Measurements from ENCODE around the gene P2RX5. TPM values are rescaled to one million over a fixed set of nuclear protein-coding genes. Genes with fewer than 3 reads are reported as not detected.
A peak's percentile ranks its signal among the peaks of the same experiment; 100 is the strongest.
"Not testable (repeated sequence)": the region's sequence is repeated elsewhere in the genome, so short reads cannot be mapped to it uniquely, and the experiment has no call there.

P2RX5 gene
- total RNA-seq, 2 experiments from 2014 or later: 45.2 to 47.4 TPM

DNA sequence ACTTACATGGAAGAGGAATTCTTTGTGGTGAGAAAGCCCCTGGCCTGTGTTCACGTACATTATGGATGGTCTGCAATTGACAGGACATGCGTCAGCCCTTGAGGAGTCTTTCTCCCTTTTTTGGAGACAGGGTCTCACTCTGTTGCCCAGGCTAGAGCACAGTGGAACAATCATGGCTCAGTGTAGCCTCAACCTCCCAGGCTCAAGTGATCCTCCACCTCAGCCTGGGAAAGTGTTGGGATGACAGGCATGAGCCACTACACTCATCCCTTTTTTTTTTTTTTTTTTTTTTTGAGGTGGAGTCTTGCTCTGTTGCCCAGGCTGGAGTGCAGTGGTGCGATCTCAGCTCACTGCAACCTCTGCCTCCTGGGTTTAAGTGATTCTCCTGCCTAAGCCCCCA is 32.1 kb upstream of the P2RX5 start:
- Mint-ChIP-seq H3K4me1 (ENCODE audit: low read depth) (peaks cover 24% of the 10 kb centered on the region), H3K36me3 (ENCODE audit: low read depth) (peaks cover 36% of the 10 kb centered on the region)
- H3K4me3 Mint-ChIP-seq; H3K27ac Mint-ChIP-seq; H3K9me3 Mint-ChIP-seq; H3K27me3 Mint-ChIP-seq (ENCODE audit: low read depth); DNase-seq: not testable (repeated sequence)
- intact Hi-C loops (cut with micrococcal nuclease): loop anchor here (10.0 kb wide), 1 partner anchor 417 kb away; the partner anchor contains the start of genes CYB5D2 and ZZEF1
- CTCF ChIA-PET: interaction anchor here (1.8 to 3.5 kb wide), 2 partner anchors 10 to 45 kb away, joined by 5 to 19 read pairs; no protein-coding TSS in a partner anchor

DNA sequence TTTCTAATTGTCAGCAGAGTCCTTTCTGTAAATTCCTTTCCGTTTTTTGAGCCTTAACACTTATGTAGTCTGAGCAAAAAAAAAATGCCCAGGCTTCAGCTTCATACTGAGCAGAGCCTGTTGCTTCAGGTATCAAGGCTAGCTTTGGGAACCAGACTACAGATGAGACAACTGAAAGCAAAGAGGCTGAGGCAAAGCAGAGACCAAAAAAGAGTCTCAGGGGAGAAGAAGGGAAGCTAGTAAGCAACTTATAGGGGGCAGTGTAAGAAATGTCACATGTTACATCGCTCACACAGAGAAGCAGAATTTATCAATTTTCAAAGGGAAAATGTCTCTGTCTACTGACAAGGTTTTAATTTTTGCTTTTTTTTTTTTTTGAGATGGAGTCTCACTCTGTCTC is 31.1 kb upstream of the P2RX5 start:
- DNase-seq: no peak
- intact Hi-C loops (cut with micrococcal nuclease): loop anchor here (10.0 kb wide), 1 partner anchor 418 kb away; the partner anchor contains the start of genes CYB5D2 and ZZEF1
- H3K4me3 Mint-ChIP-seq: no peak overlapping the region
- peaks cover 31% of the 10 kb centered on the region for H3K4me1 Mint-ChIP-seq (ENCODE audit: low read depth)
- peaks cover 42% of the 10 kb centered on the region for H3K36me3 Mint-ChIP-seq (ENCODE audit: low read depth)
- no peaks in the 10 kb centered on the region for H3K27me3 Mint-ChIP-seq (ENCODE audit: low read depth)
- H3K27ac Mint-ChIP-seq: no peak overlapping the region
- CTCF ChIA-PET: interaction anchor here (1.8 to 3.5 kb wide), 2 partner anchors 11 to 44 kb away, joined by 5 to 19 read pairs; no protein-coding TSS in a partner anchor
- H3K9me3 Mint-ChIP-seq: no peaks in the 10 kb centered on the region

DNA sequence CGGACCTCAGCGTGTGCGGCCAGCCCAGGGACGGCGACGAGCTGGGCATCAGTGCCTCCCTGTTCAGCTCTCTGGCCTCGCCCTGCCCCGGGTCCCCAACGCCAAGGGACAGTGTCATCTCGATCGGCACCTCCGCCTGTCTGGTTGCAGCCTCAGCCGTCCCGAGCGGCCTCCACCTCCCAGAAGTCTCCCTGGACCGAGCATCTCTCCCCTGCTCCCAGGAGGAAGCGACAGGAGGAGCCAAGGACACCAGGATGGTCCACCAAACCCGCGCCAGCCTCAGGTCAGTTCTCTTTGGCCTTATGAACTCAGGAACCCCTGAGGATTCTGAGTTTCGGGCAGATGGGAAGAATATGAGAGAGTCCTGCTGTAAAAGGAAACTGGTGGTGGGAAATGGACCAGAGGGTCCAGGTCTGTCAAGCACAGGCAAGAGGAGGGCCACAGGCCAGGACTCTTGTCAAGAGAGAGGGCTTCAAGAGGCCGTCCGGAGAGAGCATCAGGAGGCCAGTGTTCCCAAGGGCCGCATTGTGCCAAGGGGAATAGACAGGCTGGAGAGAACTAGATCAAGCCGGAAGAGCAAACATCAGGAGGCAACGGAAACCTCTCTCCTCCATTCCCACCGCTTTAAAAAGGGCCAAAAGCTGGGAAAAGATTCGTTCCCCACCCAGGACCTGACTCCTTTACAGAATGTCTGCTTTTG is 28.6 kb upstream of the P2RX5 start:
- H3K4me3 Mint-ChIP-seq: peak overlapping the region; percentile 93
- no peak for DNase-seq
- CTCF ChIA-PET: interaction anchor here (0.5 to 4.3 kb wide), 4 partner anchors 13 to 419 kb away, joined by 3 to 35 read pairs (median 4); no protein-coding TSS in a partner anchor
- intact Hi-C loops (cut with micrococcal nuclease): loop anchor here (10.0 kb wide), 1 partner anchor 420 kb away; the partner anchor contains the start of genes CYB5D2 and ZZEF1
- H3K9me3 Mint-ChIP-seq: no peaks in the 10 kb centered on the region
- H3K4me1 Mint-ChIP-seq (ENCODE audit: low read depth): peaks cover 54% of the 10 kb centered on the region
- peak overlapping the region; percentile 61 for H3K27ac Mint-ChIP-seq
- no peaks in the 10 kb centered on the region for H3K27me3 Mint-ChIP-seq (ENCODE audit: low read depth)
- peaks cover 63% of the 10 kb centered on the region for H3K36me3 Mint-ChIP-seq (ENCODE audit: low read depth)

DNA sequence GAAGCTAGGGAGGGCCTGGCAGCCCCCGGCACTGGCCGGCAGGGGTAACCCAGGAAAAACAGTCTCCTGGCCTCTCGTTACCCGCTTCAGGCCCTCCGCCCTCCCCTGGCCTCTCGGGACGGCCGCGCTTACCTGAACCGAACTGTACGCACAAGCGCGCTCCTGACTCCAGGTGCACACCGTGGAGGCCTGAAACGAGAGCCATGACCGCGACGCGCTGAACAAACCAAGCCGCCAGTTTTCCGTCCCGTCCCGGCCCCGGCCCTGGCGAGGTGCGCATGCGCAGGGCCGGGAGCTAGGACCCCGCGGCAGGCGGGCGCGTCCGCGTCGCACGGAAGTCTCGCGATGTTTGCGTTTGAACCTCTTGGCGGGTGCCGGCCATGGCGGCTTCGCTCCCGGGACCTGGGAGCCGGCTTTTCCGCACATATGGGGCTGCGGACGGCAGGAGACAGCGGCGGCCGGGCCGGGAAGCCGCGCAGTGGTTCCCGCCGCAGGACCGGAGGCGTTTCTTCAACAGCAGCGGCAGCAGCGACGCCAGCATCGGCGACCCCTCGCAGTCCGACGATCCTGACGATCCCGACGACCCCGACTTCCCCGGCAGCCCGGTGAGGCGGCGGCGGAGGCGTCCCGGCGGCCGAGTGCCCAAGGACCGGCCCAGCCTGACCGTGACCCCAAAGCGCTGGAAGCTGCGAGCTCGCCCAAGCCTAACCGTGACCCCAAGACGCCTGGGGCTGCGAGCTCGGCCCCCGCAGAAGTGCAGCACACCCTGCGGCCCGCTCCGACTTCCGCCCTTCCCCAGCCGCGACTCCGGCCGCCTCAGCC is 27.8 kb upstream of the P2RX5 start, which contains the start of gene HASPIN:
Gene HASPIN, plus strand, starts transcription at position 348 of the 822 bp plus-strand sequence. Its CDS starts 33 bp downstream, at position 381.
- H3K4me1 Mint-ChIP-seq (ENCODE audit: low read depth): peaks cover 57% of the 10 kb centered on the region
- peaks cover 62% of the 10 kb centered on the region for H3K36me3 Mint-ChIP-seq (ENCODE audit: low read depth)

DNA sequence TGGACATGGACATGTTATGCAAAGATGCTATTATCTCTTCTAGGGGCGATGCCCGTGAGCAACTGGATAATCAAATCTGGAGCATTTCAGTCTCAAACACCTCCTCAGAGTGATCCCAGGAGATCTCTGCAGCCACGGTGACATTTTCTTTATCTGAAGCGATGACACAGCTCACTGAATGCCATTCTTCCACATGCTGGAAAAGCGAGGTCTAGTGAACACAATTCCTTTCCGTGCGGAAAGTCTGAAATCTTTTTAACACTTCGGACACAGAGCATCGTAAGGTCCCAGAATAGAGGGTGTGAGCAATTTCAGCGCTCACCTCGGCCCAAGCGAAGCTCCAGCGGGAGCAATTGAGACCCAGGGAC is 27.2 kb upstream of the P2RX5 start:
- Mint-ChIP-seq H3K4me1 (ENCODE audit: low read depth) (peaks cover 63% of the 10 kb centered on the region), H3K9me3 (no peaks in the 10 kb centered on the region)
- no peak for DNase-seq

More for the DNA sequence above, 27.8 kb upstream of the P2RX5 start, which contains the start of gene HASPIN:
- intact Hi-C loops (cut with micrococcal nuclease): loop anchor here (1.0 to 10.0 kb wide), 5 partner anchors 12 to 421 kb away; partner anchors contain the start of genes CYB5D2, EMC6, P2RX5 and TAX1BP3
- DNase-seq: peak; percentile 94
- no peaks in the 10 kb centered on the region for H3K9me3 Mint-ChIP-seq
- no peaks in the 10 kb centered on the region for H3K27me3 Mint-ChIP-seq (ENCODE audit: low read depth)
- peak within 1 kb of the TSS; percentile 93 for H3K4me3 Mint-ChIP-seq
- peak within 1 kb of the TSS; percentile 89 for H3K27ac Mint-ChIP-seq
- CTCF ChIA-PET: interaction anchor here (0.5 to 4.3 kb wide), 9 partner anchors 11 to 420 kb away, joined by 3 to 35 read pairs (median 4); no protein-coding TSS in a partner anchor

DNA sequence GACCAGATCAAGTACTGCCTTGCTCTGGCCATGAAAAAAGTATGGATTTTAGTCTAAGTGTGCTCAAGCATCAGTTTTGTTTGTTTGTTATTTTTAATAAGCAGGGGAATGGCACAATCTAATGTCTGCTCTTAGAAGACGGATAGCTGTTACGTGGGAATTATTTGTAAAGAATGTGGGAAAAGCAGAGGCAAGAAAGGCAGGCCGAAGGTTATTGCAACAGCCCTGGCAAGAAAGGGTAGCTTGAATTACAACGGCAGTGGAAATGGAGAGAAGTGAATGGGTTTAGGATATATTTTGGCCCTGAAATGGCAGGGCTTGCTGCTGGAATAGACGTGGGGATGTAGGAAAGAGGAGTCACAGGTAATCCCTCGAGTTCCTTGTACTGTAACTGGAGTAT is 26.8 kb upstream of the P2RX5 start:
- DNase-seq: no peak
- Mint-ChIP-seq H3K36me3 (ENCODE audit: low read depth) (peaks cover 66% of the 10 kb centered on the region), H3K4me3 (peak overlapping the region; percentile 93), H3K9me3 (no peaks in the 10 kb centered on the region), H3K27me3 (ENCODE audit: low read depth) (no peaks in the 10 kb centered on the region), H3K4me1 (ENCODE audit: low read depth) (peaks cover 64% of the 10 kb centered on the region), H3K27ac (peak overlapping the region; percentile 89)
- intact Hi-C loops (cut with micrococcal nuclease): loop anchor here (1.0 to 10.0 kb wide), 5 partner anchors 11 to 422 kb away; partner anchors contain the start of genes CYB5D2, EMC6, P2RX5 and TAX1BP3
- CTCF ChIA-PET: interaction anchor here (0.9 to 4.3 kb wide), 9 partner anchors 10 to 105 kb away, joined by 3 to 35 read pairs (median 4); no protein-coding TSS in a partner anchor

More for the DNA sequence above, 27.2 kb upstream of the P2RX5 start:
- H3K4me3 Mint-ChIP-seq: peak overlapping the region; percentile 93
- peak overlapping the region; percentile 89 for H3K27ac Mint-ChIP-seq
- peaks cover 67% of the 10 kb centered on the region for H3K36me3 Mint-ChIP-seq (ENCODE audit: low read depth)
- no peaks in the 10 kb centered on the region for H3K27me3 Mint-ChIP-seq (ENCODE audit: low read depth)
- intact Hi-C loops (cut with micrococcal nuclease): loop anchor here (1.0 to 10.0 kb wide), 5 partner anchors 12 to 422 kb away; partner anchors contain the start of genes CYB5D2, EMC6, P2RX5 and TAX1BP3
- CTCF ChIA-PET: interaction anchor here (1.0 to 4.3 kb wide), 9 partner anchors 10 to 105 kb away, joined by 3 to 35 read pairs (median 4); no protein-coding TSS in a partner anchor

DNA sequence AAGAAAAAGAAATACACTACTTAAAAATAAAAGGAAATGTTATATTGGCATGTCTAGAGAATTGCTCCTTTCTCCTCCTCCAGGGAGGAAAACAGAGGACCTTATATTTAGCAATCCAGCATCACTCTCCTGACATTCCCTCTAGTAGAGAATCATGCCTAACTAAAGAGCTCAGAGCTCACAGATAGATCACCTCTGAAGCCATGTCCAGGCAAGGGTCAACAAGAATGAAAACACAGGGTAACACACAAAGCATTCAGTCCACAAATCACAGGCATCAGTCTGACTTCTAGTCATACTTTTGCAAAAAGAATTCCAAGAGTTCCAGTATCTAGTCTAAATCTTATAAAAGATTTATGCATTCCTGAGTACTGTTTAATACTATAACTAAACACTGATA is 23.3 kb upstream of the P2RX5 start:
- H3K27me3 Mint-ChIP-seq (ENCODE audit: low read depth): no peaks in the 10 kb centered on the region
- peaks cover 64% of the 10 kb centered on the region for H3K36me3 Mint-ChIP-seq (ENCODE audit: low read depth)
- CTCF ChIA-PET: no interaction called here
- intact Hi-C loops (cut with micrococcal nuclease): no loop called here
- H3K4me1 Mint-ChIP-seq (ENCODE audit: low read depth): peaks cover 41% of the 10 kb centered on the region
- no peak overlapping the region for H3K4me3 Mint-ChIP-seq
- no peak for DNase-seq
- peak overlapping the region; percentile 61 for H3K27ac Mint-ChIP-seq
- H3K9me3 Mint-ChIP-seq: no peaks in the 10 kb centered on the region

DNA sequence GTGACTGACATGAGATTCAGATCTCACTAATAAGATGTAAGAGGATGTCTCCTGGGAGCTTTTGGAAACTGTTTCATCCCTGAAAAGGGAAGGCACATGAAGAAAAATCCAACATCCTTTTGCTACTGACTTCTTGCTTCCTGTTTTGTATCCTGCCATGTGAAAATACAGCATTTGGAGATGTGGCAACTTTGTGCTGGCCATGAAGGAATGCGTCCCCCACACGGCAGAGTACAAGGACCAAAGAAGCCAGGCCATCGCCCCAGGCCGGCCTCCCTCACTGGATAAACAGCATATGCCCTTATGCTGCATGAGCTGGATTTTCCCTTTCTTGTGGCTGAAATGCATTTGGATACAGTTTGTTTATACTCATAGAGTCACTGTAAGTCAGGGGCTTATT is 22.2 kb upstream of the P2RX5 start:
- no peaks in the 10 kb centered on the region for H3K27me3 Mint-ChIP-seq (ENCODE audit: low read depth)
- no peak overlapping the region for H3K27ac Mint-ChIP-seq
- intact Hi-C loops (cut with micrococcal nuclease): no loop called here
- peaks cover 44% of the 10 kb centered on the region for H3K4me1 Mint-ChIP-seq (ENCODE audit: low read depth)
- H3K9me3 Mint-ChIP-seq: no peaks in the 10 kb centered on the region
- no peak overlapping the region for H3K4me3 Mint-ChIP-seq
- DNase-seq: no peak
- CTCF ChIA-PET: interaction anchor here (0.6 to 1.1 kb wide), 2 partner anchors 36 to 182 kb away, joined by 3 to 6 read pairs; no protein-coding TSS in a partner anchor
- peaks cover 66% of the 10 kb centered on the region for H3K36me3 Mint-ChIP-seq (ENCODE audit: low read depth)

DNA sequence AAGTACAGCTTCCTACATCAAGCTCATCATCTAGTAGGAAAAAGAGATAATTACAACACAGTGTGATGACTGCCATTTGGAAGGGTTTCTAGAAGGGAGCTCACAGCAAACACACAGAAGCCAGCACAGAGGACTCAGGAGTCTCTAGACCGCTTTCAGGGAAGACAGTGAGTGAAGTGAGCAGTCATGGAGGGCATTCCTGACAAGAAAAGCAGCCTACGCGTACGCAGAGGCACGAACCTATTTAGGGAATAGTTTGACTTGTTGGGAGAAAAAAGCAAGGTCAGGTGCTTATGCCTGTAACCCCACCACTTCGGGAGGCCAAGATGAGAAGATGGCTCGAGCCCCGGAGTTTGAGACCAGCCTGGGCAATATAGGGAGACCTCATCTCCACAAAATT is 19.3 kb upstream of the P2RX5 start:
- DNase-seq: no peak
- Mint-ChIP-seq H3K9me3 (no peaks in the 10 kb centered on the region), H3K4me3 (no peak overlapping the region), H3K27me3 (ENCODE audit: low read depth) (no peaks in the 10 kb centered on the region), H3K27ac (peak overlapping the region; percentile 55), H3K4me1 (ENCODE audit: low read depth) (peaks cover 43% of the 10 kb centered on the region), H3K36me3 (ENCODE audit: low read depth) (peaks cover 62% of the 10 kb centered on the region)
- CTCF ChIA-PET: interaction anchor here (0.5 to 1.2 kb wide), 2 partner anchors 47 to 111 kb away, joined by 3 to 4 read pairs; no protein-coding TSS in a partner anchor
- intact Hi-C loops (cut with micrococcal nuclease): no loop called here

DNA sequence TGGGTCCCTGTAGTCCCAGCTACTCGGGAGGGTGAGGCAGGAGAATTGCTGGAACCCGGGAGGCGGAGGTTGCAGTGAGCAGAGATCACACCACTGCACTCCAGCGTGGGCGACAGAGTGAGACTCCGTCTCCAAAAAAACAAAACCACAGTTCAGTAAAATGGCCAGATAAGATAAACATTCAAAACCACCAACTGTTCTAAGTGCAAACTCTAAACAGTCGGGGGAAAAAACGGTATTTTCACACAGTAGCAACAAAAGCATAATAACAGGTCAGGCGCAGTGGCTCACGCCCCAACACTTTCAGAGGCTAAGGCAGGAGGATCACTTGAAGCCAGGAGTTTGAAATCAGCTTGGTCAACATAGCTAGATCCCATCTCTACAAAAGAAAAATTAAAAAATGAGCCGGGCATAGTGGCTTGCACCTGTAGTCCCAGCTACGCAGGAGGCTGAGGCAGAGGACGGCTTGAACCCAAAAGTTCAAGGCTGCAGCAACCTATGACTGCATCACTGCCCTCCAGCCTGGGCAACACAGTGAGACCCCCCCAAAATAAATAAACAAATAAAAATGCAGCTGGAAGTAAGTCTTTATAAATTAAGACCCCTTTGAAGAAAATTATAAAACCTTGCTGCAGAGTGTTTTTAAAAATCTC is 17.0 kb upstream of the P2RX5 start:
- H3K4me1 Mint-ChIP-seq (ENCODE audit: low read depth): peaks cover 46% of the 10 kb centered on the region
- H3K9me3 Mint-ChIP-seq: no peaks in the 10 kb centered on the region
- peaks cover 48% of the 10 kb centered on the region for H3K36me3 Mint-ChIP-seq (ENCODE audit: low read depth)
- no peaks in the 10 kb centered on the region for H3K27me3 Mint-ChIP-seq (ENCODE audit: low read depth)
- no peak overlapping the region for H3K4me3 Mint-ChIP-seq
- CTCF ChIA-PET: interaction anchor here (0.6 to 1.6 kb wide), 4 partner anchors 10 to 30 kb away, joined by 3 to 8 read pairs (median 4); partner anchors contain the start of gene HASPIN
- intact Hi-C loops (cut with micrococcal nuclease): no loop called here
- peak; percentile 55 for DNase-seq
- H3K27ac Mint-ChIP-seq: peak overlapping the region; percentile 81

DNA sequence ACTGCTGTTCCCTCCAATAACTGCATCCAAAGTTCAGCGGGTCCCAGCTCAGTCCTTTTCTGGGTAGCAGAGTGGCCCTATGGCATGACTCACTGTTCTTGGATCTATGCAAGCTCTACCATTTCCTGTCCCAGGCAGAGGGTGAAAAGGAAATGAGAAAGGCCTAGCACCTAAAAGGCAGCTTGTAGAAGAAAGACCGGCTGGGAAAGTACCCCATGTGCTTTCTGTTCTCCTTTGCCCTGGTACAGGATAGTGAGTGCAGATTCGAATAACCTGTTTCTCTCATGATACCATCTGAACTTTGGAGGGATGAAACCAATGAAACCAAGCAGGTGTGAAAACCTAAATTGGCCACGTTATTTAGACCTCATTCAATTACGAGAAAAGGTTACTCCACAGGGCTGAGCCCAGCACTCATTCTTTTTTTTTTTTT is 15.0 kb upstream of the P2RX5 start:
- intact Hi-C loops (cut with micrococcal nuclease): loop anchor here (1.0 to 2.0 kb wide), 5 partner anchors 12 to 1318 kb away; partner anchors contain the start of genes EMC6, HASPIN, NCBP3 and TAX1BP3
- H3K4me1 Mint-ChIP-seq (ENCODE audit: low read depth): peaks cover 46% of the 10 kb centered on the region
- no peaks in the 10 kb centered on the region for H3K9me3 Mint-ChIP-seq
- peaks cover 31% of the 10 kb centered on the region for H3K36me3 Mint-ChIP-seq (ENCODE audit: low read depth)
- no peak overlapping the region for H3K4me3 Mint-ChIP-seq
- H3K27ac Mint-ChIP-seq: peak overlapping the region; percentile 87
- peak; percentile 89 for DNase-seq
- CTCF ChIA-PET: interaction anchor here (0.6 to 1.4 kb wide), 6 partner anchors 16 to 388 kb away, joined by 3 to 6 read pairs (median 4); no protein-coding TSS in a partner anchor
- no peaks in the 10 kb centered on the region for H3K27me3 Mint-ChIP-seq (ENCODE audit: low read depth)
